Liver (tissue), 9 donors: Measurements from ENCODE around the gene MAST2. TPM values are rescaled to one million over a fixed set of nuclear protein-coding genes. Genes with fewer than 3 reads are reported as not detected.

ENCODE experiments used
- DNase-seq: peaks from one replicate; pipeline ENCODE4 v3.0.0-alpha.2; 2017; ENCODE audit warnings: low spot score
- H3K27ac ChIP-seq, 2 donors: one replicate each; pipeline ENCODE4 v1.7.0; 2013; ENCODE audit warnings: inconsistent platforms in 2 of 2, low read length in 2 of 2, control low read depth in 1 of 2, low read depth in 1 of 2, mild to moderate bottlenecking in 1 of 2
- H3K27me3 ChIP-seq, 4 donors: one replicate each; pipeline versions ENCODE4 v1.6.1 to v1.7.0; 2013; ENCODE audit warnings: low read length in 3 of 4, inconsistent platforms in 1 of 4, mild to moderate bottlenecking in 1 of 4, moderate library complexity in 1 of 4; ENCODE audit not compliant: control insufficient read depth in 4 of 4, insufficient read depth in 4 of 4
- H3K36me3 ChIP-seq, 4 donors: one replicate each; pipeline versions ENCODE4 v1.6.1 to v1.7.0; 2013; ENCODE audit warnings: low read length in 3 of 4, mild to moderate bottlenecking in 3 of 4, low read depth in 1 of 4, moderate library complexity in 1 of 4; ENCODE audit not compliant: control insufficient read depth in 4 of 4, insufficient read depth in 3 of 4
- H3K4me1 ChIP-seq, 4 donors: one replicate each; pipeline versions ENCODE4 v1.6.1 to v1.7.0; 2013; ENCODE audit warnings: low read length in 3 of 4, mild to moderate bottlenecking in 3 of 4, moderate library complexity in 1 of 4; ENCODE audit not compliant: control insufficient read depth in 4 of 4, insufficient read depth in 4 of 4
- H3K4me3 ChIP-seq, 3 donors: one replicate each; pipeline versions ENCODE4 v1.6.1 to v1.7.0; 2013; ENCODE audit warnings: low read length in 3 of 3, control low read depth in 1 of 3, low read depth in 1 of 3, mild to moderate bottlenecking in 1 of 3
- H3K9ac ChIP-seq, 2 donors: one replicate each; pipeline ENCODE4 v1.7.0; 2013; ENCODE audit warnings: low read length in 2 of 2, mild to moderate bottlenecking in 2 of 2, moderate library complexity in 2 of 2, control low read depth in 1 of 2, low read depth in 1 of 2
- H3K9me3 ChIP-seq, 4 donors: one replicate each; pipeline versions ENCODE4 v1.6.1 to v1.7.0; 2013; ENCODE audit warnings: low read length in 3 of 4; ENCODE audit not compliant: control insufficient read depth in 4 of 4
- EGR1 ChIP-seq, 2 donors: IDR thresholded peaks; 2 replicates each; pipeline ENCODE4 v1.6.1; 2016 to 2018; ENCODE audit warnings: antibody characterized with exemption in 2 of 2, low read depth in 2 of 2
- FOXA1 ChIP-seq: IDR thresholded peaks from 2 replicates; pipeline ENCODE4 v1.6.1; 2016; ENCODE audit warnings: antibody characterized with exemption
- FOXA2 ChIP-seq: IDR thresholded peaks from 2 replicates; pipeline ENCODE4 v1.6.1; 2016; ENCODE audit warnings: antibody characterized with exemption
- GABPA ChIP-seq, 2 donors: IDR thresholded peaks in 1 of 2; conservative IDR thresholded peaks in 1 of 2; 2 replicates each; pipeline ENCODE4 v1.6.1; 2016; ENCODE audit warnings: antibody characterized with exemption in 2 of 2, mild to moderate bottlenecking in 1 of 2, moderate library complexity in 1 of 2
- HNF4G ChIP-seq: IDR thresholded peaks from 2 replicates; pipeline ENCODE4 v1.6.1; 2016; ENCODE audit warnings: antibody characterized with exemption
- JUND ChIP-seq, 2 donors: IDR thresholded peaks; 2 replicates each; pipeline ENCODE4 v1.6.1; 2016; ENCODE audit warnings: antibody characterized with exemption in 2 of 2
- NR2F2 ChIP-seq: IDR thresholded peaks from 2 replicates; pipeline ENCODE4 v1.6.1; 2016; ENCODE audit warnings: antibody characterized with exemption
- RAD21 ChIP-seq, 2 donors: IDR thresholded peaks; 2 replicates each; pipeline ENCODE4 v1.6.1; 2016; ENCODE audit warnings: antibody characterized with exemption in 2 of 2, mild to moderate bottlenecking in 2 of 2
- RXRA ChIP-seq, 2 donors: IDR thresholded peaks; 2 replicates each; pipeline ENCODE4 v1.6.1; 2017 to 2018; ENCODE audit warnings: antibody characterized with exemption in 2 of 2, mild to moderate bottlenecking in 1 of 2
- SP1 ChIP-seq: IDR thresholded peaks from 2 replicates; pipeline ENCODE4 v1.6.1; 2018; ENCODE audit warnings: antibody characterized with exemption, mild to moderate bottlenecking
- TAF1 ChIP-seq: conservative IDR thresholded peaks from 2 replicates; pipeline ENCODE4 v1.6.1; 2016; ENCODE audit warnings: antibody characterized with exemption, mild to moderate bottlenecking
- YY1 ChIP-seq: IDR thresholded peaks from 2 replicates; pipeline ENCODE4 v1.6.1; 2016; ENCODE audit warnings: antibody characterized with exemption, mild to moderate bottlenecking
- WGBS: extraction: QIAGEN DNeasy Blood & Tissue Kit; methylation state at CpG from one replicate; pipeline ENCODE4 v1.1.7; 2013; 5-methylcytosine and 5-hydroxymethylcytosine counted together
- polyA plus RNA-seq, 2 donors: library from polyadenylated mRNA; stranded (reverse) in 1 of 2; unstranded in 1 of 2; fragments of 200-250 nt in 1 of 2; fragments of >200 nt in 1 of 2; fragmentation: Nextera tagmentation in 1 of 2; extraction: Ambion mirVana in 1 of 2; gene quantifications; one replicate each; pipeline versions ENCODE4 v1.2.1 to v1.2.3, GENCODE V29; 2013 to 2015
- total RNA-seq, 2 donors: library from RNA; depleted of rRNA; stranded (reverse); fragments of >200 nt; gene quantifications; one replicate each; pipeline ENCODE4 v1.2.3, GENCODE V29; 2014
- TF ChIP-seq, protein P1 (sequence below): IDR thresholded peaks from 2 replicates; pipeline ENCODE4 v1.6.1; 2016; ENCODE audit warnings: antibody characterized with exemption, mild to moderate bottlenecking
- TF ChIP-seq, protein P2 (sequence below): IDR thresholded peaks from 2 replicates; pipeline ENCODE4 v1.6.1; 2016; ENCODE audit warnings: antibody characterized with exemption
- TF ChIP-seq, protein P3 (sequence below): fragments of 150-350 bp; IDR thresholded peaks from 2 replicates; pipeline ENCODE4 v1.5.1; 2017; ENCODE audit warnings: improper control_type of control experiment, low read depth, low read length; ENCODE audit not compliant: missing input control
- TF ChIP-seq, protein P4 (sequence below): IDR thresholded peaks from 2 replicates; pipeline ENCODE4 v1.6.1; 2016; ENCODE audit warnings: antibody characterized with exemption
- TF ChIP-seq, protein P5 (sequence below): IDR thresholded peaks from 2 replicates; pipeline ENCODE4 v1.6.1; 2016; ENCODE audit warnings: antibody characterized with exemption
- donor health status: healthy.
- donor health status: healthy.
- donor health status: healthy.
- donor health status: healthy.
- donor health status: healthy.

The MAST2 gene
- total and polyA plus RNA-seq, 4 donors, result 4.8 to 9.6 (median 5.7) TPM

DNA sequence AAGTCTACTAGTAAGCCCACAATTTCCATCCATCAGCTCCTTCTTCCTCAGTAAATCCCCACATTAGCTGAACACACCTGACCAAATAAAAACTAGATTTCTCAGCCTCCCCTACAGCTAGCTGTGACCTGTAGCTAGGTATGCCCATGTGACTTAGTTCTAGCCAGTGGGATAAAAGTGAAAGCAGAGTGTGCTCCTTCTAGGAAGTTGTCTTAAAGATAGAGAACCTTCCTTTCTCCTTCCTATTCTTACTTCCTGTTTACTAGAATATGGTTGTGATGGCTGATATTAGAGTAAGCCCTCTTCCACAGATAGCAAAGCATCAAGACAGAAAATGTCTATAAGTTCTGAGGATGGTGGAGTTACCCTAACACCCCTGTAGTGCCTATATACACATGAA lies 262.0 kb downstream of the MAST2 start:
- no peak for DNase-seq
- no peak overlapping the region for H3K4me3 ChIP-seq
- H3K27me3 ChIP-seq, result no peaks in the 10 kb centered on the region
- peaks cover 0 to 8% (median 1%) of the 10 kb centered on the region in 4 donors for H3K4me1 ChIP-seq
- no peaks in the 10 kb centered on the region for H3K9me3 ChIP-seq
- no peak overlapping the region for H3K27ac ChIP-seq
- no peak overlapping the region for H3K9ac ChIP-seq
- no peaks in the 10 kb centered on the region for H3K36me3 ChIP-seq
- TF ChIP-seq GABPA (IDR thresholded peaks at IDR 0.05 in 1 of 2, conservative IDR thresholded peaks at IDR 0.05 in 1 of 2), result no peak
- TF ChIP-seq NR2F2, result no peak
- TF ChIP-seq YY1, result no peak
- no peak for TF ChIP-seq RAD21 (IDR thresholded peaks at IDR 0.05)
- TF ChIP-seq, protein P1, sequence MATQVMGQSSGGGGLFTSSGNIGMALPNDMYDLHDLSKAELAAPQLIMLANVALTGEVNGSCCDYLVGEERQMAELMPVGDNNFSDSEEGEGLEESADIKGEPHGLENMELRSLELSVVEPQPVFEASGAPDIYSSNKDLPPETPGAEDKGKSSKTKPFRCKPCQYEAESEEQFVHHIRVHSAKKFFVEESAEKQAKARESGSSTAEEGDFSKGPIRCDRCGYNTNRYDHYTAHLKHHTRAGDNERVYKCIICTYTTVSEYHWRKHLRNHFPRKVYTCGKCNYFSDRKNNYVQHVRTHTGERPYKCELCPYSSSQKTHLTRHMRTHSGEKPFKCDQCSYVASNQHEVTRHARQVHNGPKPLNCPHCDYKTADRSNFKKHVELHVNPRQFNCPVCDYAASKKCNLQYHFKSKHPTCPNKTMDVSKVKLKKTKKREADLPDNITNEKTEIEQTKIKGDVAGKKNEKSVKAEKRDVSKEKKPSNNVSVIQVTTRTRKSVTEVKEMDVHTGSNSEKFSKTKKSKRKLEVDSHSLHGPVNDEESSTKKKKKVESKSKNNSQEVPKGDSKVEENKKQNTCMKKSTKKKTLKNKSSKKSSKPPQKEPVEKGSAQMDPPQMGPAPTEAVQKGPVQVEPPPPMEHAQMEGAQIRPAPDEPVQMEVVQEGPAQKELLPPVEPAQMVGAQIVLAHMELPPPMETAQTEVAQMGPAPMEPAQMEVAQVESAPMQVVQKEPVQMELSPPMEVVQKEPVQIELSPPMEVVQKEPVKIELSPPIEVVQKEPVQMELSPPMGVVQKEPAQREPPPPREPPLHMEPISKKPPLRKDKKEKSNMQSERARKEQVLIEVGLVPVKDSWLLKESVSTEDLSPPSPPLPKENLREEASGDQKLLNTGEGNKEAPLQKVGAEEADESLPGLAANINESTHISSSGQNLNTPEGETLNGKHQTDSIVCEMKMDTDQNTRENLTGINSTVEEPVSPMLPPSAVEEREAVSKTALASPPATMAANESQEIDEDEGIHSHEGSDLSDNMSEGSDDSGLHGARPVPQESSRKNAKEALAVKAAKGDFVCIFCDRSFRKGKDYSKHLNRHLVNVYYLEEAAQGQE, result no peak
- TF ChIP-seq, protein P2, sequence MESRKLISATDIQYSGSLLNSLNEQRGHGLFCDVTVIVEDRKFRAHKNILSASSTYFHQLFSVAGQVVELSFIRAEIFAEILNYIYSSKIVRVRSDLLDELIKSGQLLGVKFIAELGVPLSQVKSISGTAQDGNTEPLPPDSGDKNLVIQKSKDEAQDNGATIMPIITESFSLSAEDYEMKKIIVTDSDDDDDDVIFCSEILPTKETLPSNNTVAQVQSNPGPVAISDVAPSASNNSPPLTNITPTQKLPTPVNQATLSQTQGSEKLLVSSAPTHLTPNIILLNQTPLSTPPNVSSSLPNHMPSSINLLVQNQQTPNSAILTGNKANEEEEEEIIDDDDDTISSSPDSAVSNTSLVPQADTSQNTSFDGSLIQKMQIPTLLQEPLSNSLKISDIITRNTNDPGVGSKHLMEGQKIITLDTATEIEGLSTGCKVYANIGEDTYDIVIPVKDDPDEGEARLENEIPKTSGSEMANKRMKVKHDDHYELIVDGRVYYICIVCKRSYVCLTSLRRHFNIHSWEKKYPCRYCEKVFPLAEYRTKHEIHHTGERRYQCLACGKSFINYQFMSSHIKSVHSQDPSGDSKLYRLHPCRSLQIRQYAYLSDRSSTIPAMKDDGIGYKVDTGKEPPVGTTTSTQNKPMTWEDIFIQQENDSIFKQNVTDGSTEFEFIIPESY, result no peak
- no peak for TF ChIP-seq EGR1 (IDR thresholded peaks at IDR 0.05; ENCODE audit: low read depth in 2 of 2)

DNA sequence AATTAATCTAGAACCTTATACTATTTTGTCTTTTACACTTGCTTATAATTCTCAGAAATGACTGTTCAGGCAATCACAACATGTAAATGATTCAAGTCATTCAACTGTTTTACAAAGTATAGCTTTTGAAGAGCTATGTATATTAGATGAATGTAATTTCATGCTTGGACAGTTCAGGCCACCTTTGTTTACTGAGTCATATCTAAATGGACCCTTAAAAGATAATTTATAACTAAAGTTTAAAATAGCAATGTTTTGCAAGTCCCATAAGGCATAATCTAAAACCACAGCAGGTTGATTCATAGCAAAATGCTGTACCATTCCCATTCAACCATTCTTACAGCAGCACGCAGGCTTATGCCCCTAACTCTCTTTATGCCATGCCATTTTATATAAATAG lies 264.2 kb downstream of the MAST2 start:
- H3K4me3 ChIP-seq, result no peak overlapping the region
- peaks cover 0 to 8% (median 1%) of the 10 kb centered on the region in 4 donors for H3K4me1 ChIP-seq
- H3K36me3 ChIP-seq, result no peaks in the 10 kb centered on the region
- no peak for TF ChIP-seq JUND (IDR thresholded peaks at IDR 0.05)
- TF ChIP-seq NR2F2, result no peak
- TF ChIP-seq, protein P3, sequence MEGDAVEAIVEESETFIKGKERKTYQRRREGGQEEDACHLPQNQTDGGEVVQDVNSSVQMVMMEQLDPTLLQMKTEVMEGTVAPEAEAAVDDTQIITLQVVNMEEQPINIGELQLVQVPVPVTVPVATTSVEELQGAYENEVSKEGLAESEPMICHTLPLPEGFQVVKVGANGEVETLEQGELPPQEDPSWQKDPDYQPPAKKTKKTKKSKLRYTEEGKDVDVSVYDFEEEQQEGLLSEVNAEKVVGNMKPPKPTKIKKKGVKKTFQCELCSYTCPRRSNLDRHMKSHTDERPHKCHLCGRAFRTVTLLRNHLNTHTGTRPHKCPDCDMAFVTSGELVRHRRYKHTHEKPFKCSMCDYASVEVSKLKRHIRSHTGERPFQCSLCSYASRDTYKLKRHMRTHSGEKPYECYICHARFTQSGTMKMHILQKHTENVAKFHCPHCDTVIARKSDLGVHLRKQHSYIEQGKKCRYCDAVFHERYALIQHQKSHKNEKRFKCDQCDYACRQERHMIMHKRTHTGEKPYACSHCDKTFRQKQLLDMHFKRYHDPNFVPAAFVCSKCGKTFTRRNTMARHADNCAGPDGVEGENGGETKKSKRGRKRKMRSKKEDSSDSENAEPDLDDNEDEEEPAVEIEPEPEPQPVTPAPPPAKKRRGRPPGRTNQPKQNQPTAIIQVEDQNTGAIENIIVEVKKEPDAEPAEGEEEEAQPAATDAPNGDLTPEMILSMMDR, result no peak
- TF ChIP-seq HNF4G, result no peak
- TF ChIP-seq FOXA1, result no peak
- no peak for TF ChIP-seq RAD21 (IDR thresholded peaks at IDR 0.05)
- TF ChIP-seq, protein P2, result no peak
- TF ChIP-seq, protein P4, sequence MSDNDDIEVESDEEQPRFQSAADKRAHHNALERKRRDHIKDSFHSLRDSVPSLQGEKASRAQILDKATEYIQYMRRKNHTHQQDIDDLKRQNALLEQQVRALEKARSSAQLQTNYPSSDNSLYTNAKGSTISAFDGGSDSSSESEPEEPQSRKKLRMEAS, result no peak
- no peak for TF ChIP-seq TAF1
- no peak for TF ChIP-seq SP1
- no peak for TF ChIP-seq FOXA2
- no peak for TF ChIP-seq YY1
- no peak for TF ChIP-seq RXRA (IDR thresholded peaks at IDR 0.05)
- TF ChIP-seq, protein P5, sequence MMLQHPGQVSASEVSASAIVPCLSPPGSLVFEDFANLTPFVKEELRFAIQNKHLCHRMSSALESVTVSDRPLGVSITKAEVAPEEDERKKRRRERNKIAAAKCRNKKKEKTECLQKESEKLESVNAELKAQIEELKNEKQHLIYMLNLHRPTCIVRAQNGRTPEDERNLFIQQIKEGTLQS, result no peak
- TF ChIP-seq GABPA (IDR thresholded peaks at IDR 0.05 in 1 of 2, conservative IDR thresholded peaks at IDR 0.05 in 1 of 2), result no peak
- WGBS, result 97% methylated on average over 1 of the region's 1 CpG
- H3K9me3 ChIP-seq, result no peaks in the 10 kb centered on the region
- H3K9ac ChIP-seq, result no peak overlapping the region
- no peaks in the 10 kb centered on the region for H3K27me3 ChIP-seq
- H3K27ac ChIP-seq, result no peak overlapping the region
- DNase-seq, result no peak
